Aortic smooth muscle cell (primary cell): ENCODE data around the gene TUBAL3. TPM values are rescaled to one million over a fixed set of nuclear protein-coding genes. Genes with fewer than 3 reads are reported as not detected.

Experiments
- total RNA-seq: library from RNA; depleted of rRNA; stranded (reverse); fragments of >200 nt; gene quantifications from 2 replicates; pipeline ENCODE4 v1.2.3, GENCODE V29; 2014

TUBAL3 gene
- not detected in 2 replicates for total RNA-seq

GRCh38 chr10:5404208-5405041, at the start of gene TUBAL3:
TUBAL3 (minus strand) TSS chr10:5404828; CDS start chr10:5404792, 36 bp downstream.

GRCh38 chr10:5412277-5412941, 7.8 kb upstream of the TUBAL3 start, which contains the start of gene NET1:
NET1 (plus strand) TSS chr10:5412557; CDS start chr10:5412693, 136 bp downstream.

GRCh38 chr10:5364890-5365338, 39.7 kb downstream of the TUBAL3 start, which contains the start of gene UCN3:
UCN3 (plus strand) TSS chr10:5364966; CDS start chr10:5373721, 8,755 bp downstream.

Other genes with a start within 250 kb of the TUBAL3 start
- gene AKR1C8, start 219.7 kb downstream of the TUBAL3 start, total RNA-seq: not detected in 2 replicates
- not detected in 2 replicates for gene AKR1C4, start 208.0 kb downstream of the TUBAL3 start, total RNA-seq
- gene UCN3, start 39.9 kb downstream of the TUBAL3 start, total RNA-seq: not detected in 2 replicates
- gene NET1, start 7.7 kb upstream of the TUBAL3 start, total RNA-seq: 26.0 and 61.0 TPM in 2 replicates
- not detected in 2 replicates for gene CALML5, start 94.7 kb upstream of the TUBAL3 start, total RNA-seq
- not detected in 2 replicates for gene CALML3, start 120.1 kb upstream of the TUBAL3 start, total RNA-seq